HG02981 (cell line): ENCODE measurements around the gene HEY2.
"Not testable (repeated sequence)": the region's sequence is repeated elsewhere in the genome, so short reads cannot be mapped to it uniquely, and the experiment has no call there.

ENCODE experiments used
- ATAC-seq: cut with Tn5 transposase; IDR thresholded peaks from one replicate; pipeline ENCODE4 v1.9.1; 2021; ENCODE audit warnings: mild to moderate bottlenecking, moderate library complexity; ENCODE audit not compliant: unreplicated experiment

HEY2 gene

DNA sequence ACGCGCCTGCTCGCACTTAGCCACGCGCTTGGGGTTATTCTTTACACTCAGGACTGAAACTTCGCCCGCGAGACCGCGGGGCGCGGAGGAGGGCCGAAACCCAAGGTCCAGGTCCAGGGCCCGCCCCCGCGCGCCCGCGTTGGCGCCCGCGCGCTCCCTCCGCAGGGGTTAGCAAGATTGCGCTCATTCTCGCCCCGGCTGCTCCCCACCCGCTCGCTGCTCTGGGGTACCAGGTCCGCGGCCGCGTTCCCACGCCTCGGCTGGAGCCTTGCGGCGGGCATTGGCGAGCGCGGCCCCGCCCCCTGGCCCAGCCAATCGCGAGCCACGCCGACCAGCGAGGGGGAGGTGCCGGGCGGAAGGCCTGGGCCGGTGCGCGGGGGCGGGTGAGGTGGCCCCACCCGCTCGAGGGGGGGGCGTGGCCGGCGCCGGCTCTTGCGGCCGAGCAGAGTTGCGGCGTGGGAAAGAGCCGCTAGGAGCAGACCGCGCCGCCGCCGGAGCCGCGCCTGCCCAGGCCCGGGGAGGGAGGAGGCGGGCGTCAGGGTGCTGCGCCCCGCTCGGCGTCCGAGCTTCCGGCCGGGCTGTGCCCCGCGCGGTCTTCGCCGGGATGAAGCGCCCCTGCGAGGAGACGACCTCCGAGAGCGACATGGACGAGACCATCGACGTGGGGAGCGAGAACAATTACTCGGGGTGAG, at the start of gene HEY2:
Gene HEY2 (plus strand): TSS at position 460 of the 692 bp plus-strand sequence. CDS start 145 bp downstream, at position 605.
- ATAC-seq: peak; percentile 83

DNA sequence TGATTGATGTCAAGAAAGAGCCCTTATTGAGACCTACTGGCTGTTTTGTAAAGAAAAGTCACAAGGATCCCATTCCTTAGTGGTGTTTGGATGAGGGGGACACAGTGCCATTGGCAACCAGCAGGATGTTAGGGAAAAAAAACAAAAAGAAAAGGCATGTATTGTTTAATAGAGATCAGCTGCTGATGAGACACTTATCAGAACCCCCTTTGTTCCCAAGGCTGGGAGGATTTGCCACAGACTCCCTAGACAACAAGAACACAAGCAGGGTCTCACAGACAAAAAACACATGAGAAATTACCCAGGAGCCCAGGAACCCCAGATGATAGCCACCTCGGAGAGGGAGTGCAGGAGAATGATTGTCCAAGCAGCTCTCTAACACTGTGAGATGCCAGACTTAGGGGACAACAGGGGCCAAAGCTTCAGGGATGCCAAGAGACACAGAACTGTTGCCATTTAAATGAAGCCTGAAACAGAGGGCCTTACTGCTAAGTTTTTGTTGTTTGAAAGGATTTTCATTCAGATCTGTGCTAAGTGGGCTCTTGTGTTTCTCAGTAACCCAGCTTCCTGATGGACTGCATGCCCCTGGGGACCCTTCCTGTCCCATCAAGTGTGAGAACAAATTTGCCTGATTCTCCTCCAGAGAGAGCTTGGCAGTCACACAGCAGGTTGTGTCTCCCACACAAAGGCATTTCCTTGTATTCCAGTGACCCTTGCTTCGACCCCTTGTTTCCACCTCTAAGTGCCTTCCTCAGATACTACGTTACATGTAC, 48.7 kb upstream of the HEY2 start:
- ATAC-seq: no peak

DNA sequence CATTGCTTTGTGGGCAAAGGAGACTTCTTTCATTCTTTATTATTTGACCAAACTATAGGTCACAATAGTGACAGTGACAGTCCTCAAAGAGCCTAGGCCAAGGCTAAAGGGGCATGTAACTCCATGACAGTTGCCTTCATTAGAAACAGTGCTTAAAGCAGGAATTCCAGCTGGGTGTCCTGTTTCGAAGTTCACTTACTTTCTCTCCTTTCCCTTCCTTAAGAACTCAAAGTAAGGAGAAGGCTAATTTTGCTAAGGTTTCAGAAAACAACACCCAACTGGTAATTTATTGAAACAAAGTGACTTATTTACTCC, 48.1 kb upstream of the HEY2 start:
- no peak for ATAC-seq

DNA sequence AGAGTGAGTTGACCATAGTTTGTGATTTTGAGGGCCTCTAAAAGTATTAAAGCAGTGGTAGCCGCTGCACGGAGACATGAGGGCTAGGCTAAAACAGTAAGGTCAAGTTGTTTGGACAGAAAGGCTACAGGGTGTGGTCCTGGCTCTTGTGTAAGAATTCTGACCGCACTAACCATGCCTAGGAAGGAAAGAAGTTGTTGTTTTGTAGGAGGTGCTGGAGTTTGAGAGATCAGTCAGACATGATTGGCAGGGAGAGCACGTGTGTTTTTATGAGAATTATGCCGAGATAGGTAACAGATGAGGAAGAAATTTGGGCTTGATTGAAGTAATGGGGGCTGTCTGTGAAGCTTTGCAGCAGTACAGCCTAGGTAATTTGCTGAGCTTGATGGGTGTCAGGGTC, 45.5 kb upstream of the HEY2 start:
- ATAC-seq: not testable (repeated sequence)

DNA sequence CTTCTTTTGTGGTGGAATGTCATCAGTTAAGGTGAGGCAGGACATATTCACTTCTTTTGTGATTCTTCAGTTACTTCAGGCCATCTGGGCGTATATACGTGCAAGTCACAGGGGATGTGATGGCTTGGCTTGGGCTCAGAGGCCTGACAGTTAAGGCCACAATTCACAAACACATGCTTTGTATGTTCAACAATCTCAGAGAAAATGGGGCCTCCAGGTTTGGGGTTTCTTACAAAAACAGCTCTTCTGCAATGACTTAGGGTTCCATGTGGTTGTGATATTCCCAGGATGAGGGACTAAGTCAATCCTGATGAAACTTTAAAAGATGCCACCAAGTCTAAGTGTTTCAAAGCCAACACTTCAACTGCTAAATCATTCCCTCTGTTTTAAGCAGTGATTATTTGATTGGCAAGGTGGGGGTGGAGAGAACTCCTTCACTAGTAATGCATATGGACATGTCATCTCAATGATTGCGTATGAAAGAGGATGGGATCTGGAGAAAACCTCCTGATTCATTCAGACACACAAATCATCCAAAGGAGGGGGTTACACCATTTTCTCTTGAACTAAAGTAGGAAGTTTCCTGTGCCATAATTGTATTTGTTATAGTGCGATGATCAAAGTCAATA, 41.7 kb upstream of the HEY2 start:
- ATAC-seq: no peak

DNA sequence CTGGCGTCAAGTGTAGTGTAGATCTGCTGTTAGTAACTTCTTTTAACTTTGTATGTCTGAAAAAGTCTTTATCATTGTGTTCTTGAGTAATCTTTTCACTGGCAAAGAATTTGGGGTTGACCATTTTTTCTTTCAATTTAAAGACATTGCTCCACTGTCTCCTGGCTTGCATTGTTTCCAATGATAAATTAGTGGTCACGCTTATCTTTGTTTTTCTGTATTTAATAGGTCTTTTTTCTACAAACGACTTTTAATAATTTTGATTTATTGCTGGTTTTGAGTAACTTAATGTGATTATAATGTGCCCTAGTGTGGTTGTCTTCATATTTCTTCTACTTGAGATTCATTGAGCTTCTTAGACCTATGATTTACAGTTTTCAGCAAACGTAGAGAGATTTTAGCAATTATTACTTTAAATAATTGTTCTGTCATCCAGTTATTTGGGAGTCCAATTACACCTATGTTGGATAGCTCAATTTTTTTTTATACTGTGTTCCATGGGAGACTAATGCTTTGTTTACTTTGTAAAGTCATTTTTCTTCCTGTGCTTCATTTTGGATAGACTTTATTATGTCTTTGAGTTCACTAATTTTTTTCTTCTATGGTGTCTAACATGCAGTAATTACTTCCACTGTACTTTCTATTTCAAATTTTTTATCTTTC, 38.3 kb upstream of the HEY2 start:
- no peak for ATAC-seq

DNA sequence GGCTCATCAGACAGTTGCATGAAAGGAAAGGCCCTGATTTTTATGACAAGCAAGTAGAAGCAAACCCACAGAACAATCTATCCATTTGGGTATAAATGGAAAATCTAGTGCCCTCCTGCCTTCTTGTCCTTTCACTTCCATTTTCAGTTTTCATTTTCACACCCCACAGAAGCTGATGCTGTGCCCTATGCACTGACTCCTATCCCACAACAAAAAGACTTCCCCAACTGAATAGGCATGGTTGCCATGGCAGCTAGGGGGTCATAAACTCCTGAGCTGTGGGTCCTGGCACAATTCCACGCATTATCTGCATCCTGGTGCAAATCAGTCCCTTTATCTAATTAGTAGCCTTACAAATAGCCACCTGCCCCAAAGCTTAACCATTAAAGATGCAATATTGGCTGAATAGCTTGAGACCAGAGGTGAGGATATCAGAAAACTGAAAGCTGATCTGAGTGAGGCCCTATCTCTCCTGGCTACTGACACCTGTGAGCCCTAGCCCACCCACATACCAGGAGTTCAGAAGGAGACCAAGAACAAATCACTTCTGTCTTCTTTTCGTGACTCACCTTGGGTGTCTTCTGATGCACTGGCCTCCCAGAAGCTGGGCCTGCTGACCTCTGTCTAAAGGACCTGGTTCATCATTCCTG, 34.9 kb upstream of the HEY2 start:
- ATAC-seq: peak; percentile 72

DNA sequence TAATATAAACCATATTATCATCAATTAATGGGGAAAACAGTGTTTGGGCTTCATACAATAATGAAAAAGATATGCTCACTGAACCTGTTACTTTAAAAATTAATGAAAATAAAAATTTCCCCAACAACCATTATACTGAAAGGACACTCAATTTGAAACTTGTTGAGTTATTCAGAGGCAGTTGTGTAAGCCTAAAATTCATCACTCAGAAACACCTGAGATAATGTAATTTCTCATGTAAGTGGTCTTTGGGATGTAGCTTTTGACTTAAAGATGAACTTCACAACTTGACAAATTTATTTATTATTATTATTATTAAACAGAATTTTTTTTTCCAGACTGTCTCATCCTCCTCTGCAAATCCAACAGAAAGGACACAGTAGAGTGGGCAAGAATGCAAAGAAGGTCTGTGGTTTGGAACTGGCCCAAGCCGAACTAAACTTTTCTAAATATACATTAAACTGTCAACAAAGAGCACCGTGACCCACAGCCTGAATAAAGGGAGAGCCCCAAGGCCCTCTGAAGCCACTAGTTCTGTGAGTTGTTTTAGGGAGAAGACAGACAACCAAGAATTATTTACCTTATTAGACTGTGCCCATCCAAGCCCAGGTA, 32.2 kb upstream of the HEY2 start:
- ATAC-seq: peak; percentile 77

DNA sequence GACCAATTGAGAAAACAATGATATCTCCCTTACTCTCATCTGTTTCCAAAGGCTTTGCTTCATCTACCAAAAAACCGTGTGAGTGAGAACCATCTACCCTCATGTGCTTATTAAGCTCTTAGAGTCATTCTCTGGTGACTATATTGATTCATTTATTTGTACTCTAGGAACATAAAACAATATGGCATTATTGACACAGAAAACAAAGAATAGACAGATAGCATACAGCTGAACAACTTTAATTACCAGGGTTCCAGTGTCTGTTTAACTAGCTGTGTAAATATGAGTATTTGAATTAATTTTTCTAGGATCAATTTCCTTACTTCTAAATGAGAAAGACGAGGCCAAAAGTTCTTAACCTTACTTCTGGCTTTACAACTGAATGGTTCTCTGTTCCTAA, 31.3 kb upstream of the HEY2 start:
- no peak for ATAC-seq

DNA sequence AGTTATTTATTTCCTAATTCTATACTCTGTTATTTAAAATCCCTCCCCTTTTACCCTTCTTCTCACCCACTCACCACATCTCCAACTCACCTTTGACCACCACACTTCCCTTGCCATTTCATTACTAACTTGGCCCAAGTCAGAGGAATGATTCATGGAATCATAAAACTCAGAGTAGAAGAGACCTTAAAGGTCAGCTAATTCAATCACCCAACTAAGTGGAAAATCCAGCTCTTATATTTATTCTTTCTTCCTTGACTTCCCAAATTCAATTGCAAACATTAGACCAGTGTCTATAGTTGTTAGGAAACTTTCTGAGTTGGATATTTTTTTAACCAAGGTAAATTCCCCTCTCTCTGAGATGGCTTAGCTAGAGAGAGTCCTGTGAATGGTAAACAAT, 26.5 kb upstream of the HEY2 start:
- ATAC-seq: no peak

DNA sequence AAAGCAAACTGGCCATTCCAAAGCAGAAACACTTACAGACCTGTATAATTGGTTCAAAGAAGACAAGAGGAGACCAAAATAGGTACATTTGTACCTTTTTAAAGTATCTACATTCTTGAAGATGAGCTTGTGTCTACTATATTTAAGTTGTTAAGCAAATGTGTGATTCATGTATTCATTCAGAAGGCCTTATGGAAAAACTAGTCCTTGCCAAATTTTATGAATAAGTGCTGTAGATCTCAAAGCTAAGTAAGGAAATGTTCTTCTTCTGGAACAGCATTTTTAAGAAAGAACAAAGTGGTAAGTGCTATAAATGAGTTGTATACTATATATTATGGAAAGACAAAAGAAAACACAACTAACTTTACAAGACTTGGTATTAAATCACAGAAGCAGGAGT, 22.2 kb upstream of the HEY2 start:
- no peak for ATAC-seq

DNA sequence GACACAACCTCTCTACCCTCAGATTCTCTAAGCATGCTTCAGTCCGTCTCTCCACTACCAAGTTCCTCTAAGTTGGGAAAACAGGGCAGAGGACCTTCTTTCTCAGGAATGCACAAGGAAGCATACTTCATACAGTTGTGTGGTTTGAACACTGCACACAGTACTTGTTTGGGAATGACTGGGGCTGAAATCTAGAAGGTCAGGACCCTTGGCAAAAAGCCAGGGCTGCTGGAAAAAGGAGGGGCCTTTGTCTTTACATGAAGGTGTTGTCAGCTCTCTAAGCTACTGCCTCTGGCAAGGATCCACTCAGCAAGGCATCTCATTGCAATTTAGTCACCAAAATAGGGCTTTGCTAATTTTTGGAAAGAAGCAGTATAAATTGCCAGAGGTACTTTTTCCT, 20.7 kb upstream of the HEY2 start:
- no peak for ATAC-seq

DNA sequence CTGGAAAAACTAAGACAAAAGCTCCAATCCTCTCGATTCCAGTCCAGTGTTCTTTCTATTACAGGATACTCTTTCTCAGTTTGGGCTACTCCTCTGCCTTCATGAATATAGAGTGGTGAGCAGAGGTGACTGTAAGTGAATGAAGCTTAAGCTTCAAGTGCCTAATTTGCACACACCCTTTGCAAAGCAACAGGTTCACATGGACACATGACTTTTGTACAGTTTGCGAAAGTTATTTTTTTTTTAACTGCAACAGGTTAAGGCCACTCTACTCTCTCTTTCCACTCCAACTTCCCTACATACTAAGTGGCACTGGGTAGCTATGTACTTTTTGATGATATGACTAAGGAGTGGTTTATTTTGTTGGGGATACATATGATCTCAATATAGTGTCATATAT, 19.4 kb upstream of the HEY2 start:
- no peak for ATAC-seq

DNA sequence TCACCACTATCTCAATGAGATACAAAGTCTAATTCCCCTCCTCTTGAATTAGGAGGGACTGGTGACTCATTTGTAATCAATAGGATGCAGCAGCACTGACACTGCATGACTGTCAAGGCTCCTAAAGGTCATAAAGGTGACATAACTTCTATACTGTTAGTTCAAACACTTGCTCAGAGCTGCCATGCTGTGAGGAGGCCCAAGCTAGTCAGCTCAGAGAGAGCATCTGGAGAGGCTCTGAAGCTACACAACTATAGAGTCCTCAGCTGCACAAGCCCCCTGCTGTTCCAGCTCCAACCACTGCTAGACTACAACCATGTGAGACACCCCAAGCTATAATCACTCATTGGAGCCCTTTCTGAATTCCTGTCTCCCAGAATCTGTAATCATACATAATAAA, 17.0 kb upstream of the HEY2 start:
- peak; percentile 62 for ATAC-seq

DNA sequence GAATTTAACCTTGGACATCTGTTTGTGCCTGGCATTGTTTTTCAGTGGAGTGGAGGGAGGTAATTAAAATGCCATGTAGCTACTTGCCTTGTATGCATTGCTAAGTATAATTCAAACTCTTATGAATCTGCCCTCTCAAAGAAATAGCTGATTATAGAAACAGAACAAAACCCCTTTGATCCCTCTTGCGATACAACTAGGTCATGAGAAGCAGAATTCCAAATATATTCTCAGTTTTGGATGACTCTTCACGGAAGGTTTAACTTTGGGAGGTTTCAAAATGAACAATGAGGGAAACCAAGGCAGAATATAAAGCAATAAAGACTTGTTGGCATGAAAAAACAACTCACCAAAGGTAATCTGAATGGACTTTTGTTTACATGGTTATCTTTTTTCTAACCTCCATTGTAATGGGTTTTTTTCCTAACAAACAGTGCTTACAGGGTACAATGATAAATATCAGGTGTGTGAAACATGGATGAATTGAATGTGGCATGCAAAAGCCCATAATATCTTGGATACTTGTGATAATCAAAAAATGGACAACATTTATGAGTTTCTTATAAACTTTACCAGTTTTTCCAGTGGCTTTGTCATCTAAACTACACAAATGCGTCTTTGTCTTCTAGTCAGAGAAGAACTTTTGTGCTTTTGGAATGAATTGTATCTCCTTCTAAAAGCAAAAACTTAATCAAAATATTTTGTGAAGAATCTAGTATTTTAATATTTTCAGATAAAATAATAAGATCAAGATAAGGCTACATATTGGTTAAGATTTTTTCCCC, 15.7 kb upstream of the HEY2 start:
- ATAC-seq: no peak

DNA sequence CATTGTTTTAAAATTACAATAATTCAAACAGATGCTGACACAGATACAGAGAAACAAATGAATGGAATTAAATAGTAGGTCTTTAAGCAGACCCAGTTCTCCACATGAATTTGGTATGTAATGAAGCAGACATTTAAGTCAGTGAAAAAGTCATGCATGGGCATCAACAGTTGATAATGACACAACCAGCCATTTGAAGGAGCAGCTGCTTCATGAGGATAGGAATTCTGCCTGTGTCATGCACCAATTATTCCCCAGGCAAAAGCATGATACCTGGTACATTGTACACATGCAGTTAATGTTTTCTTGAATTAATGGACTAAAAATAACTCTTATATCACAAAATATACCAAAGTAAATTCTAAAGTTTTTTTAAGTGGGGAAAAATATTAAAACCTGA, 11.2 kb upstream of the HEY2 start:
- ATAC-seq: no peak

DNA sequence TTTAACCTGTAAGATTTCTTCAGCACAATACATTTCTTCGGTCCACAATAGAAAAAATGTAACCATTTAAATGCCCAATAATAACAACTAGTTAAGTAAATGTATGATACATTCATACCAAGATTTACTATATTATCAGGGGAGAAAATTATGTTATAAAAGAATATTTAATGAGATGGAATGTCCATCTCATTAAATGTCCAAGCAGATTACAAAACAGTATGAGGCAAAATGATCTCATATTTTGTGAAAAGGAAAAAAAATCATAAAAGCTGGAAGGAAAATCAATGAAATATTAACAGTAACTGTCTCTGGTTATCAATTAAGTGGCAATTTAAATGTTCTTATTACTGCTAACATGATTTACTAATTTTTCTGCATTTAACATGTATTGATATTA, 10.1 kb upstream of the HEY2 start:
- no peak for ATAC-seq

DNA sequence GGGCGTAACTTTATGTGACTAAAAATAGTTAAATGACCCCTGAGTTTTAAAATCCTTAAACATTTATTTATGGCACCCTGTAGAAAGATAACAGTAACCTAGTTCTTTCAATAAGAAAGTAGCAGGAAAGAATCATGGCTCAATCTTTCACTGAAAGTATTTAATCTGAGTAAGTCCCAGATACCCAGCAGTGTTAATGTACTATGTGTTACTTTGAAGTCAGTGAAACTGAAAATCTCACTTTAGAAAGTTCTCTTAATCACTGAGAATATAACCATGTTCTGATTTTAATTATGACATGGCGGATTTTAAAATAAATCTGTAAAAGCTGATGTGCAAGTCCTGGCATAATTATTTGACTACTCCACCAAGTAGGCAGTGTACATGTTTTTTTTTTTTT, 8.1 kb upstream of the HEY2 start:
- no peak for ATAC-seq

DNA sequence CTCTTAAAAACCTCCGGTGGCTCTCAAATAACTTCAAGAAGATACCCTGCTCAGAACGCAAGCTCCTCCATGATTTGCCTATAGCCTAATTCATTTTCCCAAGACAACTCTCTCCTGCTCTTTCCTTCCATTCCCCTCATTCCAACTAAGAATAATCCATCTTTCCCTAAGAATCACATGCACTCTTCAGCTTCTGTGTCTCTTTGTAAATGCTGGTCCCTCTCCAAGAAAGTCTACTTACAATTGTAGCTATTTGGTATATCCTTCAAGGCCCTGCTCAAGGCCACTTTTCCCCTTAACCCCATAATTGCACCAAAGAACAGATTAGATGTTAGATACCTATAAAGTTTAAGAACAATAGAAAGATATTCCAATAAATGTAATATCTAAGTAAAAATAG, 7.4 kb upstream of the HEY2 start:
- ATAC-seq: no peak

DNA sequence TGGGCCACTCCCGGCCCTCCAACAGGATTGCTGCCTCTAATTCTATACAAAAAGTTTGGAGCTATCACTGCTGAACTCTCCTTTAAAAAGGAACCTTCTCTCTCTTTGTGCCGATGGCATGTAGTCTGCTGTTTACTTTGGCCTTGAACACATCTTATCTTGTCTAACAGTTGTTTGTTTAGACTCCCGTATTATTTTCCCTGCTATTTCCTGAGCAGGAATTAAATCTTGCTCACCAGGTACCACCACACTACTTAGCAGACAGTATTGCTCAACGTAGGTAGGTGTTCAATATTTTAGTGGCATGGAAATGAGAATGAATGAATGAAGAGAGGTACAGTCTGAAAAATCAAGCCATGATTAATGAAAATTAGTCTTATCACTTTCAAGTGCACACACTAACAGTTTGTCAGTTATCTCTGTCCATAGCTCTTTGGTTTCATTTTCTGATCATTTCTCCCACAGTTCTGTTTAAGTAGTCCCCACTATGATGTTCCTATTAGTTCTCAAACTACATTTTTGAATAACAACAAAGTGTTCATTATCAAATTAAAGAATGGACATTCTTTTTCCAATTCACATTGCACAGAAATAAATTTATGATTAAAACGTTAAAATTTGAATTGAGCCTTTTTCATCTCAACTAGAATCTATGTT, 6.8 kb upstream of the HEY2 start:
- ATAC-seq: no peak
